ENCODE measurements around the gene SMIM41. TPM values are rescaled to one million over a fixed set of nuclear protein-coding genes. Genes with fewer than 3 reads are reported as not detected.

The SMIM41 gene
- total RNA-seq, 1 donor from 2014 or later, result not detected

DNA sequence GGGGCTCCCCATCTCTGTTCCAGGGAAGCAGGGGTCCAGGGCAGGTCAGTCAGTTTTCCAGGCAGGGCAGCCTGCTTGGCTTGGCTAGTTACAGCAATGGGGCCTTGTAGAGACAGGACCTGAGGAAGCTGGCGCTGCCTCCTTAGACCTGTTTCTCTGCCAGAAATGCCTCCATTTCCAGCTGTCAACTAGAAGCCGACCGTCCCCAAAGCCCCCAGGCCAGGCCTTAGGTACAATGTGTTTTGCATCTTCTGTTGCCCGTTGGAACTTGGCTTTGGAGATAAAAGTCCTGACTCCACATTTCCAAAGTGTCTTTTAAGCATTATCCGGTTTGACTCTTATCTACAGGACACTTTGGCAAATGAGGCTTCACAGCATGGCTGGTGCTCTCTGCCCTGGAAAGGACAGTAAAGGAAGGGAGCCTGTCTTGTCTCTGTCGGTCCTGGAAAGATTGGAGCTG, 69.7 kb downstream of the SMIM41 start:
- no peak overlapping the region for H3K4me3 ChIP-seq (ENCODE audit: low read depth, low read length)
- TF ChIP-seq, protein P1, sequence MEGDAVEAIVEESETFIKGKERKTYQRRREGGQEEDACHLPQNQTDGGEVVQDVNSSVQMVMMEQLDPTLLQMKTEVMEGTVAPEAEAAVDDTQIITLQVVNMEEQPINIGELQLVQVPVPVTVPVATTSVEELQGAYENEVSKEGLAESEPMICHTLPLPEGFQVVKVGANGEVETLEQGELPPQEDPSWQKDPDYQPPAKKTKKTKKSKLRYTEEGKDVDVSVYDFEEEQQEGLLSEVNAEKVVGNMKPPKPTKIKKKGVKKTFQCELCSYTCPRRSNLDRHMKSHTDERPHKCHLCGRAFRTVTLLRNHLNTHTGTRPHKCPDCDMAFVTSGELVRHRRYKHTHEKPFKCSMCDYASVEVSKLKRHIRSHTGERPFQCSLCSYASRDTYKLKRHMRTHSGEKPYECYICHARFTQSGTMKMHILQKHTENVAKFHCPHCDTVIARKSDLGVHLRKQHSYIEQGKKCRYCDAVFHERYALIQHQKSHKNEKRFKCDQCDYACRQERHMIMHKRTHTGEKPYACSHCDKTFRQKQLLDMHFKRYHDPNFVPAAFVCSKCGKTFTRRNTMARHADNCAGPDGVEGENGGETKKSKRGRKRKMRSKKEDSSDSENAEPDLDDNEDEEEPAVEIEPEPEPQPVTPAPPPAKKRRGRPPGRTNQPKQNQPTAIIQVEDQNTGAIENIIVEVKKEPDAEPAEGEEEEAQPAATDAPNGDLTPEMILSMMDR (conservative IDR thresholded peaks at IDR 0.05; ENCODE audit: low read depth, low read length), result no peak
- DNase-seq (ENCODE audit: low read depth), result no peak

DNA sequence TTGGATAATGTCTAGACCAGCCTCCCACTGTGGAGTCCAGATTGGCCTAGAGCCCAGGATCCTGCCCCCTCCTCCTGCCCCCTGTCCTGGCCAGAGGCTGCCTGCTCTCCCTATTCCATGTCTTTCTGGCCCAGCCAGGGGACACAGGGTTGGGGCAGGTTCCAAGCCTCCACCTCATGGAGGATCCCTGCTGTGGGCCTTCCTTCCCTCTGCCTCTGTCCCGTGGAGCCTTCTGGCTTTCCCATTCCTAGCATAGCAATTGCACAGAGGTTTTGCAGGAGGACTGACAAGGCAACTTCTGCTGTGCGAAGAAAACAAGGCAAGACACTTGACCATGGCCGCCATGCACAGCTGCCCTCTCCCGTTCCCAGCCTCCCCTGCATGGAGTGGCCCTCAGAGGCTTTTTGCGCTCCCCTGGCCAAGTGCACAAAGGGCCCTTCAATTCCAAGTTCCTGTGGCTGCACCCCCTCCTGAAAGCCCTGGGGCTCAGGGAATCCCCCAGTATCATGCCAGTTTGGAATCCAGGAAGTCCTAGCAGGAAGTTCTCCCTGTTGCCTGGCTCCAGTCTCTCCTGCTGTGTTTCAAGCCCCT, 70.2 kb downstream of the SMIM41 start:
- no peak overlapping the region for H3K4me3 ChIP-seq (ENCODE audit: low read depth, low read length)
- no peak for DNase-seq (ENCODE audit: low read depth)
- TF ChIP-seq, protein P1 (conservative IDR thresholded peaks at IDR 0.05; ENCODE audit: low read depth, low read length), result no peak

DNA sequence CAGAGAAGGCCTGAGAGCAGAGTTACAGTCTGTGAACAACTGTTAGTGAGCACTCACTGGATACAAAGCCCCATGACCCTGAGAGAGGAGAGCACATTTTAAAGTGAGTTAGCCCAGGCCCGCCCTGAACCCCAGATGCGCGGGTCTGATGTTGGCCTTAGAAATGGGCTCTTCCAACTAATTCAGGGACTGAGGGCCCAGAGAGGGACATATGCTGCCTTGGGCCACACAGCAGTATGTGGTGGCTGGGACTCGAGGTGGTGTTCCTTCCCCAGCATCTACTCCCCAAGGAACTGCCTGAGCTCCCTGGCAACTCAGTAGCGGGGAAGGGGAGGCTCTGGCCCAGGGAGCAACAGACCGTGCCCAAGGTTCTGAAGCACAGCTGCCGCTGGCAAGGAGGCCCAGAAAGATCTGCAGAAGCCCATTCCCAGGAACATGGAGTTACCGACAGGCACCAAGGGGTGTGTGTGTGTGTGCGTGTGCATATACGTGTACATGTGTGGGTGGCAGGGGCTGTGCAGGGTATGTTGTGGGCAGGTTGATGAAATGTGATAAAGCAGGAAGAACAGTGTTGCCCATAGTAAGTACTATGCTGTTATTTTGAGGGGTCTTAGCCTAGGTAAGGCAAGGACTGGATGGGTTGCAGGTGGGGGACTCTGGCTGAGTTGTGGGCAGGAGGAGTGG, 71.8 kb downstream of the SMIM41 start:
- DNase-seq (ENCODE audit: low read depth), result no peak
- TF ChIP-seq, protein P1 (conservative IDR thresholded peaks at IDR 0.05; ENCODE audit: low read depth, low read length), result no peak
- H3K4me3 ChIP-seq (ENCODE audit: low read depth, low read length), result no peak overlapping the region

DNA sequence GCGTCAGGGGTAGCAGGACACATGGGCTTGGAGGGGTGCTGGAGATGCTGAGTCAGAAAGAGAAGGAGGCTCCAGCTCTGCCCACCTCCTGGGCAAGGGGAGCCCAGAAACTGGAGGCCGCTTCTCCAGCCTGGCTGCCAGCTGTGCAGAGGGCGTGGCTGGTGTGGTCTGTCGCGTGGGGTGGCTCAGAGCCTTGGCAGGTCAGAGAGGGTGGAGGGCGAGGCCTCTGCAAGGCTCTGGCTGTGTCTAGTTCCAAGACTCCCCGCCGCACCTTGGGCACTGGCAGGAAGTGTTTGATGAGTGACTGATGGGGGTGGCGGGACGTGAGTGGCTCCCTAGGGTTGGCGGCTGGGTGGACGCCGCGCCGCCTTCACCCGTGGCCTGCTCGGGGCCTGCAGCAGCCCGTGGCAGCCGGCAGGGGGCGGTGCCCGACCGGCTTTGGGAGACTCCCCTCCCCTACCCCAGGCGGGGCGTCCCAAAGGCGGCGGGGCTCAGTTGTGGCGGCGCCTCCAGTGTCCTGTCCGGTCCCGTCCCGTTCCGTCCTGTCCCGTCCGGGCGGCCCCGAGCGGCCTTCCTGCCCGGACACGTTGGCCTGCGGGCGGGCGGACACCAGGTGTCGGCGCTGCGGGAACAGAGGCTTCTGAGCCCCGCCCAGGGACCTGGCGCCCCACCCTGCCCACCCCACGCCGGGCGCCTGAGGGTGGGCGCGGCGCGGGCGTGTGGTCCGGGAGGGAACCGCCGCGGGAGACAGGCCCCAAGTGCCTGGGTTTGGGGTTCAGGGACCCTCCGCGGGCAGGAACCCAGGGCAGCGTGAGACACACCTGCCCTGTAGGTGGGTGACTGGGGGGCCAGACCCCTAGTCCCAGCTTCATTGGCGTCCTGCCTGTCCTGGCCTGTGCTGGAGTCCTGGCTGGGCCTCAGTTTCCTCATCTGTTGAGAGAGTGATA, 72.6 kb downstream of the SMIM41 start:
- H3K4me3 ChIP-seq (ENCODE audit: low read depth, low read length), result peak overlapping the region; percentile 49
- TF ChIP-seq, protein P1 (conservative IDR thresholded peaks at IDR 0.05; ENCODE audit: low read depth, low read length), result peak; percentile 67
- no peak for DNase-seq (ENCODE audit: low read depth)

DNA sequence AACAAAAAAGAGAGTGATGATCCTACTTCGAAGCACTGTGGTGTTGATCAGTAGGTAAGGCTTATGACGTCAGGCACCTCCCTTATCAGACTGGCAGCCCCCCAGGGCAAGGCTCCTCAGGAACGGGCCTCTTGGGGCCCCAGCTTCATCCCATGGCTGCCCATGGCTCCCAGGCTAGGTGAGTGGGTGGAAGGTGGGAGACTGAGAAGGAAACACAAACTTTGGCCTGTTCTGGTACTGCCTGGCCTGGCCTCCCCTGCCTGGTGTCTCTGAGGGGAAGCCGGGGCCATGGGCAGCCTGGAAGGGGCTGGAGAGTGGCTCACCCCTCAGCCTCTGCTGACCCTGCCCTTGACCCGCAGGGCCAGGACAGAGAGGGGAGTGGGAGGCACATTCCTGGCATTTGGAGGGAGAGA, 73.4 kb downstream of the SMIM41 start:
- H3K4me3 ChIP-seq (ENCODE audit: low read depth, low read length), result no peak overlapping the region
- TF ChIP-seq, protein P1 (conservative IDR thresholded peaks at IDR 0.05; ENCODE audit: low read depth, low read length), result no peak
- no peak for DNase-seq (ENCODE audit: low read depth)

DNA sequence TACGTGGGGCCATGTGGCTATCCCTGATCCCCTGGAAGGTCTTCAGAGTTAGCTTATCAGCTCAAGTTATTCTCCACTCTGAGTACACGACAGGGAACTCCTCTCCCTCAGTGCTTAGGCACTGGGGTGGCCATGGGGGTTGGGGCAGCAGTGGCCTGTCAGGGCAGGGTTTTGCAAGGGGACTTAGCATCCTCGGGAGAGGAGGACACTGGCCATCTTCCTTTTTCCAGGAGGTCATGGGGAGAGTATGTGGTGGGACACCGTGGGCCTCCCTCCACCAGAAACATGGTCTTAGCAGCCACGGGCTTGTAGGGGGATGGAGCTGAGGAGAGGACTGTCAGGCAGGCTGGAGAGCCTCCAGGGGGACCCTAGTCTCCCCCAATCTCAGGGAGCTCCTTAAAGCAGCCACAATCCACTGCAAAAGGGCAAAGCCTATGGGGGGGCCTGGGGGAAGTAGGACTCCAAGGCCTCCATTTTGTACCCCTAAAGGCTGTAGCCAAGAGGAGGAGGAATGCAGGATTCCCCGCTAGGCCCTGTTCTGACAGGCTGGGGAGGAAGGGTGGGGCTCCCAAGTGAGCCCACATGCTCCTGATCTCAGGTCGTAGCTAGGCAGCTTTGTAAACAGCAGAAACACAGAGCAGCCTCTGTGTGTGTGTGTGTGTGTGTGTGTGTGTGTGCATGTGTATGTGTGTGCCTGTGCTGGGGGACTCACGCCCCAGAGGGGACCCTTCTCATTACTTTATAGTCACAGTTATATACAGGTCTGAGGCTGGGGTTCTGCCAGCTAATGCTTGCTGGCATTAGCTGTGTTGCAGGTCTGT, 75.8 kb downstream of the SMIM41 start:
- TF ChIP-seq, protein P1 (conservative IDR thresholded peaks at IDR 0.05; ENCODE audit: low read depth, low read length), result no peak
- DNase-seq (ENCODE audit: low read depth), result no peak
- H3K4me3 ChIP-seq (ENCODE audit: low read depth, low read length), result no peak overlapping the region
